Neural progenitor cell (in vitro differentiated cells): Measurements from ENCODE around the gene P4HTM. TPM values are rescaled to one million over a fixed set of nuclear protein-coding genes. Genes with fewer than 3 reads are reported as not detected.

Experiments used
- DNase-seq: peaks from one replicate; pipeline ENCODE4 v3.0.0-alpha.2; 2016; ENCODE audit warnings: low spot score
- H2AFZ ChIP-seq: fragments of 200-600 bp; sonication (generic); replicated peaks from 2 replicates; pipeline ENCODE4 v1.6.1; 2016; ENCODE audit warnings: antibody characterized with exemption
- H3F3A ChIP-seq: fragments of 200-600 bp; sonication (generic); 2 replicates; pipeline ENCODE4 v1.6.1; 2016; ENCODE audit warnings: antibody characterized with exemption, low read depth
- H3K27ac ChIP-seq: fragments of 200-600 bp; sonication (generic); 2 replicates; pipeline ENCODE4 v1.5.1; 2016; ENCODE audit warnings: mild to moderate bottlenecking
- H3K27me3 ChIP-seq: fragments of 200-600 bp; sonication (generic); 2 replicates; pipeline ENCODE4 v1.6.1; 2016; ENCODE audit warnings: mild to moderate bottlenecking, moderate library complexity
- H3K36me3 ChIP-seq: fragments of 200-600 bp; sonication (generic); 2 replicates; pipeline ENCODE4 v1.5.1; 2016
- H3K4me1 ChIP-seq: fragments of 200-600 bp; sonication (generic); 2 replicates; pipeline ENCODE4 v1.6.1; 2016; ENCODE audit warnings: mixed run types
- H3K4me2 ChIP-seq: fragments of 200-600 bp; sonication (generic); 2 replicates; pipeline ENCODE4 v1.6.1; 2016
- H3K4me3 ChIP-seq: fragments of 200-600 bp; sonication (generic); 2 replicates; pipeline ENCODE4 v1.5.1; 2016
- H3K79me2 ChIP-seq: fragments of 200-600 bp; sonication (generic); 2 replicates; pipeline ENCODE4 v1.6.1; 2016; ENCODE audit warnings: low read depth
- H3K9ac ChIP-seq: fragments of 200-600 bp; sonication (generic); 2 replicates; pipeline ENCODE4 v1.6.1; 2016
- H3K9me3 ChIP-seq: fragments of 200-600 bp; sonication (generic); 2 replicates; pipeline ENCODE4 v1.5.1; 2016; ENCODE audit warnings: low read depth
- H4K20me1 ChIP-seq: fragments of 200-600 bp; sonication (generic); 2 replicates; pipeline ENCODE4 v1.6.1; 2016; ENCODE audit warnings: low read depth
- H3K27ac Mint-ChIP-seq: 3 replicates; pipeline ENCODE4 v1.8.0; 2021; ENCODE audit warnings: mixed read lengths
- H3K27me3 Mint-ChIP-seq: 2 replicates; pipeline ENCODE4 v1.8.0; 2022; ENCODE audit warnings: low read depth, mild to moderate bottlenecking, inconsistent platforms, moderate library complexity, mixed read lengths; ENCODE audit not compliant: insufficient read depth
- H3K36me3 Mint-ChIP-seq: 3 replicates; pipeline ENCODE4 v1.8.0; 2021; ENCODE audit warnings: mixed read lengths
- H3K4me1 Mint-ChIP-seq: 3 replicates; pipeline ENCODE4 v1.8.0; 2021; ENCODE audit warnings: mixed read lengths
- H3K4me3 Mint-ChIP-seq: 3 replicates; pipeline ENCODE4 v1.8.0; 2021; ENCODE audit warnings: mild to moderate bottlenecking, moderate library complexity, mixed read lengths
- H3K9me3 Mint-ChIP-seq: 3 replicates; pipeline ENCODE4 v1.8.0; 2020; ENCODE audit warnings: mixed read lengths
- EZH2 ChIP-seq: fragments of 200-600 bp; sonication (generic); IDR thresholded peaks from 2 replicates; pipeline ENCODE4 v1.6.1; 2017; ENCODE audit warnings: antibody characterized with exemption, mild to moderate bottlenecking, moderate library complexity
- EZH2phosphoT487 ChIP-seq: fragments of 200-600 bp; sonication (generic); IDR thresholded peaks from 2 replicates; pipeline ENCODE4 v1.6.1; 2017; ENCODE audit warnings: antibody characterized with exemption
- total RNA-seq: library from RNA; depleted of rRNA; stranded (reverse); fragments of >200 nt; gene quantifications from 2 replicates; pipeline ENCODE4 v1.2.3, GENCODE V29; 2015; ENCODE audit warnings: low replicate concordance
- TF ChIP-seq, protein P1 (sequence below): fragments of 200-600 bp; sonication (generic); IDR thresholded peaks from 2 replicates; pipeline ENCODE4 v1.5.1; 2017; ENCODE audit warnings: antibody characterized with exemption, mild to moderate bottlenecking

Gene P4HTM
- total RNA-seq, 1 donor from 2014 or later = 15.3 TPM

DNA sequence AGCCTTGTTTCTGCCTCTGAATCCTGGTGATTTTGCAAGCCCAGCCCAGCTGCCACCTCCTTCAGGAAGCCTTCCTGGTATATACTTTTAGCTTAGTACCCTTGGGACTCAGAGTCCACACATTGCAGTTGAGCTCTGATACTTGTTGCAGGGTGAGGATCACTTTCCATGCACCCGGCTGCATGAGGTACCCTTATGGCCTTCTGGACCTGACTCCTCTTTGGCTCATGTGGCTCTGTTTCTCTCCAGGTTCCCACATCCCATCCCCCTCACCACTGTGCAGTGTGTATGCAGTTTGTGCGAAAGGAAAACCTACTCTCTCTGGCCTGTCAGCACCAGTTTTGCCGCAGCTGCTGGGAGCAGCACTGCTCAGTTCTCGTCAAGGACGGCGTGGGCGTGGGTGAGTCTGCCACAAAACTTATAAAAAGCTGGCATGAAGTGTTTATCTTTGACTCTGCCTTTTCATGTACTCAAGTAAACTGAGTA, 23.1 kb upstream of the P4HTM start:
- H3K27ac ChIP-seq = no peak overlapping the region
- no peak overlapping the region for H3K4me3 ChIP-seq
- no peak overlapping the region for H3K9ac ChIP-seq
- no peaks in the 10 kb centered on the region for H3K9me3 ChIP-seq
- Mint-ChIP-seq H3K9me3 (no peaks in the 10 kb centered on the region), H3K27ac (no peak overlapping the region), H3K4me3 (no peak overlapping the region), H3K36me3 (peaks cover 30% of the 10 kb centered on the region), H3K27me3 (no peaks in the 10 kb centered on the region), H3K4me1 (no peaks in the 10 kb centered on the region)
- H3K4me1 ChIP-seq = no peaks in the 10 kb centered on the region
- no peak for TF ChIP-seq EZH2
- no peaks in the 10 kb centered on the region for H3K27me3 ChIP-seq
- no peaks in the 10 kb centered on the region for H4K20me1 ChIP-seq
- no peak overlapping the region for H2AFZ ChIP-seq
- H3K36me3 ChIP-seq = no peaks in the 10 kb centered on the region
- H3F3A ChIP-seq = no peaks in the 10 kb centered on the region
- no peak overlapping the region for H3K4me2 ChIP-seq
- no peak for DNase-seq
- no peaks in the 10 kb centered on the region for H3K79me2 ChIP-seq

DNA sequence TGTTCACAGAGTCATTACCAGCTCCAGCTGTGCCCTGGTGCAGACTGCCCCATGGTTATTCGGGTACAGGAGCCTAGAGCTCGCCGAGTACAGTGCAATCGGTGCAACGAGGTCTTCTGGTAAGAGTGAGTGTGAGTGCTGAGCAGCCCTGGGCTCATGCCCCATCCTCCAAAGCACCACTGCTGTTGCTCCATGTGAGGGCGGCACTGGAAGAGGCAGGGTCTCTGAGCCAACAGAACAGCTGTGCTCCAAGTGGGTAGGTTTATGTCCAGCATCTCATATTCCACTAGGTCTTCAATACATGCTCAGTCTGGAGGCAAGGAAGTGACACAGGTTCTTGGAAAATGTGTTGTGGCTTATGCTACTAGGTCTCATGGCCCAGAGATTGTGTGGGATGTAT, 19.5 kb upstream of the P4HTM start:
- no peaks in the 10 kb centered on the region for H3K27me3 Mint-ChIP-seq
- Histone ChIP-seq H3K9ac (no peak overlapping the region), H3K9me3 (no peaks in the 10 kb centered on the region), H3K4me3 (no peak overlapping the region), H3K36me3 (no peaks in the 10 kb centered on the region), H3K4me1 (no peaks in the 10 kb centered on the region), H3K27me3 (no peaks in the 10 kb centered on the region), H3K79me2 (no peaks in the 10 kb centered on the region), H3K27ac (no peak overlapping the region), H3F3A (no peaks in the 10 kb centered on the region), H4K20me1 (no peaks in the 10 kb centered on the region), H2AFZ (no peak overlapping the region), H3K4me2 (no peak overlapping the region)
- TF ChIP-seq EZH2 (no peak), EZH2phosphoT487 (no peak)
- TF ChIP-seq, protein P1, sequence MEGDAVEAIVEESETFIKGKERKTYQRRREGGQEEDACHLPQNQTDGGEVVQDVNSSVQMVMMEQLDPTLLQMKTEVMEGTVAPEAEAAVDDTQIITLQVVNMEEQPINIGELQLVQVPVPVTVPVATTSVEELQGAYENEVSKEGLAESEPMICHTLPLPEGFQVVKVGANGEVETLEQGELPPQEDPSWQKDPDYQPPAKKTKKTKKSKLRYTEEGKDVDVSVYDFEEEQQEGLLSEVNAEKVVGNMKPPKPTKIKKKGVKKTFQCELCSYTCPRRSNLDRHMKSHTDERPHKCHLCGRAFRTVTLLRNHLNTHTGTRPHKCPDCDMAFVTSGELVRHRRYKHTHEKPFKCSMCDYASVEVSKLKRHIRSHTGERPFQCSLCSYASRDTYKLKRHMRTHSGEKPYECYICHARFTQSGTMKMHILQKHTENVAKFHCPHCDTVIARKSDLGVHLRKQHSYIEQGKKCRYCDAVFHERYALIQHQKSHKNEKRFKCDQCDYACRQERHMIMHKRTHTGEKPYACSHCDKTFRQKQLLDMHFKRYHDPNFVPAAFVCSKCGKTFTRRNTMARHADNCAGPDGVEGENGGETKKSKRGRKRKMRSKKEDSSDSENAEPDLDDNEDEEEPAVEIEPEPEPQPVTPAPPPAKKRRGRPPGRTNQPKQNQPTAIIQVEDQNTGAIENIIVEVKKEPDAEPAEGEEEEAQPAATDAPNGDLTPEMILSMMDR = no peak
- H3K4me3 Mint-ChIP-seq = no peak overlapping the region
- H3K27ac Mint-ChIP-seq = no peak overlapping the region
- no peaks in the 10 kb centered on the region for H3K9me3 Mint-ChIP-seq
- H3K4me1 Mint-ChIP-seq = no peaks in the 10 kb centered on the region
- H3K36me3 Mint-ChIP-seq = peaks cover 35% of the 10 kb centered on the region
- no peak for DNase-seq

DNA sequence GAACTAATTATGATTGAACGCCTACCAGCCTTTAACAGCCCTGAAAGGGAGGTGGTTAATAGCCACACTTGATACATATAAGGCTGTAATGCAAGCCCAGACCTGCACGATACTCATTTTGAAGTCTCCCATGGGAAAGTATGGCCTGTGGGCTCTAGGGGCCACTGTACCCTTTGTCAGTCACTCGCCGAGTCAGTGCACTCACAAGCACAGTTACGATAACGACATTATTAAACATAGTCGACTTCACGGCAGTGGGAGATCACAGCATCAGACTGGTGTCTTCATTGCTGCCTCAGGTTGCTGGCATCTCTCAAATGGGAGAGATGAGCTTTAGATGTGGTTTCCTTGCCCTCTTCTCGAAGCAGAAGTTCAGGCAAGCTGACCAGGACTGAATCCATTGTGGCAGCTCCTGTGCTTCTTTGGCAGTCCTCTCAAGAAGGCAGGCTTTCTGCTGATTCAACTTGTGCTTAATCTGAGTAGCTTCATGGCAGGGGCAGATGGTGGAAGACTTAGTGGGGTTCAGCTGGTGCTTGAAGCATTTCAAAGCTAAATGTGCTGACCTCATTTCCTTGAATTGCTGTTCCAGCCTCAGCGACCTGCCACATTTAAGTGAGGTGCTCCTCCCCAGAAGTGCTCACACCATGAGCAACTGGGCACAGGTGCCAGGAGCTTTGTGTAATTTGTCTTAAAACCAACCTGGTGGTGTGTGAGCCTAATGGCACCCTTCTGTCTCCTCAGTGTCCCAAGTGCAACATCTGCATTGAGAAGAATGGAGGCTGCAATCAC, 15.8 kb upstream of the P4HTM start:
- no peak overlapping the region for H3K4me3 ChIP-seq
- H3K9me3 Mint-ChIP-seq = no peaks in the 10 kb centered on the region
- no peak overlapping the region for H3K4me2 ChIP-seq
- peaks cover 2% of the 10 kb centered on the region for H3K27me3 Mint-ChIP-seq
- H3K27ac Mint-ChIP-seq = no peak overlapping the region
- H2AFZ ChIP-seq = no peak overlapping the region
- H3K79me2 ChIP-seq = no peaks in the 10 kb centered on the region
- no peak overlapping the region for H3K9ac ChIP-seq
- DNase-seq = no peak
- TF ChIP-seq EZH2phosphoT487 = no peak
- TF ChIP-seq, protein P1 = no peak
- TF ChIP-seq EZH2 = no peak
- H3K36me3 Mint-ChIP-seq = peaks cover 33% of the 10 kb centered on the region
- no peaks in the 10 kb centered on the region for H3F3A ChIP-seq
- H3K4me1 ChIP-seq = no peaks in the 10 kb centered on the region
- no peaks in the 10 kb centered on the region for H3K4me1 Mint-ChIP-seq
- H3K27ac ChIP-seq = no peak overlapping the region
- no peaks in the 10 kb centered on the region for H3K9me3 ChIP-seq
- H3K36me3 ChIP-seq = no peaks in the 10 kb centered on the region
- no peaks in the 10 kb centered on the region for H4K20me1 ChIP-seq
- H3K27me3 ChIP-seq = no peaks in the 10 kb centered on the region
- H3K4me3 Mint-ChIP-seq = no peak overlapping the region

DNA sequence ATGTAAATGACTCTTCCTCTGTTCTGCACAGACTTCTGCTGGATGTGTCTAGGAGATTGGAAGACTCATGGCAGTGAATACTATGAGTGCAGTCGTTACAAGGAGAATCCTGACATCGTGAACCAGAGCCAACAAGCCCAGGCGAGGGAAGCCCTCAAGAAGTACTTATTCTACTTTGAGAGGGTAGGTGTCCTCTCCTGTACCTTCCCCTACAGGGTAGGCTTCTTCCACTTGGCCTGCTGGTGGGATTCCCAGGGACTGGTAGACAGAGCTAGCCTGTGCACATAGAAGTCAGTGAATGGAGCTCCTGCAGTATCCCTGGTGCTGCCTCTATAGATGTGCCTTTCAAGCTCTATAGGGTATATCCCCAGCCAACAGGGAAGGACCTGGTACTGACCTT, 10.6 kb upstream of the P4HTM start:
- peaks cover 6% of the 10 kb centered on the region for H3K27me3 Mint-ChIP-seq
- Histone ChIP-seq H3K9me3 (no peaks in the 10 kb centered on the region), H3F3A (no peaks in the 10 kb centered on the region), H3K36me3 (no peaks in the 10 kb centered on the region), H2AFZ (no peak overlapping the region), H4K20me1 (peaks cover 3% of the 10 kb centered on the region), H3K4me2 (no peak overlapping the region), H3K4me3 (no peak overlapping the region), H3K27me3 (no peaks in the 10 kb centered on the region), H3K27ac (no peak overlapping the region), H3K79me2 (no peaks in the 10 kb centered on the region), H3K9ac (no peak overlapping the region), H3K4me1 (no peaks in the 10 kb centered on the region)
- no peaks in the 10 kb centered on the region for H3K9me3 Mint-ChIP-seq
- TF ChIP-seq EZH2 (no peak), EZH2phosphoT487 (no peak)
- TF ChIP-seq, protein P1 = no peak
- H3K27ac Mint-ChIP-seq = no peak overlapping the region
- DNase-seq = no peak
- H3K4me3 Mint-ChIP-seq = no peak overlapping the region
- no peaks in the 10 kb centered on the region for H3K4me1 Mint-ChIP-seq
- H3K36me3 Mint-ChIP-seq = peaks cover 21% of the 10 kb centered on the region
